Gastroesophageal sphincter (tissue), 4 donors: Measurements from ENCODE around the gene TBC1D14. TPM values are rescaled to one million over a fixed set of nuclear protein-coding genes. Genes with fewer than 3 reads are reported as not detected.
A peak's percentile ranks its signal among the peaks of the same experiment; 100 is the strongest.

Source experiments
- ATAC-seq: fragments of 150-250 bp; one replicate; pipeline ENCODE4 v1.9.1; 2016; ENCODE audit warnings: mild to moderate bottlenecking, moderate library complexity
- H3K27ac ChIP-seq, 4 donors: fragments of 200-600 bp; sonication (generic) in 3 of 4; 1 replicate in 3 of 4; 2 replicates in 1 of 4; pipeline ENCODE4 v1.5.1; 2016 to 2019
- H3K27me3 ChIP-seq: fragments of 200-600 bp; sonication (generic); one replicate; pipeline ENCODE4 v1.5.1; 2019
- H3K36me3 ChIP-seq, 2 donors: fragments of 200-600 bp; sonication (generic); one replicate each; pipeline ENCODE4 v1.5.1; 2019; ENCODE audit warnings: control low read depth in 1 of 2
- H3K4me1 ChIP-seq, 3 donors: fragments of 200-600 bp; sonication (generic); 1 replicate in 2 of 3; 2 replicates in 1 of 3; pipeline ENCODE4 v1.5.1; 2016 to 2019; ENCODE audit warnings: control low read depth in 2 of 3
- H3K4me3 ChIP-seq, 2 donors: fragments of 200-600 bp; sonication (generic); one replicate each; pipeline ENCODE4 v1.5.1; 2019; ENCODE audit warnings: mild to moderate bottlenecking in 1 of 2, moderate library complexity in 1 of 2
- H3K9me3 ChIP-seq, 3 donors: fragments of 200-600 bp; sonication (generic); one replicate each; pipeline ENCODE4 v1.5.1; 2017 to 2019; ENCODE audit warnings: control low read depth in 2 of 3
- CTCF ChIP-seq, 4 experiments: fragments of 200-600 bp in 2 of 4; fragments of 450-650 bp in 2 of 4; sonication (generic) in 1 of 4; IDR thresholded peaks; one replicate each; pipeline ENCODE4 v1.5.1; 2017 to 2019; ENCODE audit warnings: antibody characterized with exemption in 4 of 4, mild to moderate bottlenecking in 2 of 4, moderate library complexity in 2 of 4
- EP300 ChIP-seq: sonication (generic); formaldehyde crosslinking; IDR thresholded peaks from one replicate; pipeline ENCODE4 v1.6.1; 2017; ENCODE audit warnings: antibody characterized with exemption, mild to moderate bottlenecking
- POLR2A ChIP-seq, 2 donors: fragments of 450-650 bp; IDR thresholded peaks; one replicate each; pipeline ENCODE4 v1.6.1; 2017; ENCODE audit warnings: antibody characterized with exemption in 2 of 2, mild to moderate bottlenecking in 2 of 2, moderate library complexity in 1 of 2
- POLR2AphosphoS5 ChIP-seq: sonication (generic); formaldehyde crosslinking; IDR thresholded peaks from one replicate; pipeline ENCODE4 v1.6.1; 2017; ENCODE audit warnings: antibody characterized with exemption
- WGBS, 2 donors: methylation state at CpG; one replicate each; pipeline ENCODE4 v1.1.5; 2018; ENCODE audit warnings: low coverage in 1 of 2; 5-methylcytosine and 5-hydroxymethylcytosine counted together
- total RNA-seq, 4 donors: library from RNA; depleted of rRNA; stranded (reverse); fragments of >200 nt; gene quantifications; one replicate each; pipeline ENCODE4 v1.1.0, GENCODE V29; 2016

TBC1D14 gene
- total RNA-seq, 4 donors from 2014 or later: 42.5 to 54.2 (median 45.0) TPM

GRCh38 chr4:6941796-6942195, 32.2 kb downstream of the TBC1D14 start:
- Histone ChIP-seq H3K36me3 (peaks cover 0 to 14% of the 10 kb centered on the region in 2 donors), H3K27me3 (no peaks in the 10 kb centered on the region), H3K4me3 (no peak overlapping the region), H3K4me1 (peaks cover 0 to 43% (median 13%) of the 10 kb centered on the region in 3 donors), H3K9me3 (no peaks in the 10 kb centered on the region), H3K27ac (peak overlapping the region in 3 of 4 donors; percentile 29 to 74 (median 70))
- TF ChIP-seq POLR2A (IDR thresholded peaks at IDR 0.05): no peak
- ATAC-seq: no peak
- 33 to 51% methylated on average over 1 to 4 of the region's 4 CpGs for WGBS, 2 donors

- peak; percentile 81 for ATAC-seq
- Histone ChIP-seq H3K36me3 (peaks cover 0 to 14% of the 10 kb centered on the region in 2 donors), H3K27me3 (no peaks in the 10 kb centered on the region), H3K9me3 (no peaks in the 10 kb centered on the region), H3K4me1 (peaks cover 0 to 43% (median 13%) of the 10 kb centered on the region in 3 donors), H3K27ac (peak overlapping the region; percentile 17 to 74 (median 69)), H3K4me3 (no peak overlapping the region)
- WGBS, 2 donors: 10 to 39% methylated on average over 3 to 4 of the region's 7 CpGs
- TF ChIP-seq POLR2AphosphoS5 (peak; percentile 70), CTCF (IDR thresholded peaks at IDR 0.05) (no peak), EP300 (no peak)
These were observed 32.7 kb downstream of the TBC1D14 start for GRCh38 chr4:6942238-6942800.

- no peak for ATAC-seq
- Histone ChIP-seq H3K4me1 (peaks cover 0 to 43% (median 13%) of the 10 kb centered on the region in 3 donors), H3K9me3 (no peaks in the 10 kb centered on the region), H3K4me3 (no peak overlapping the region), H3K27me3 (no peaks in the 10 kb centered on the region), H3K27ac (peak overlapping the region in 3 of 4 donors; percentile 68 to 74 (median 70)), H3K36me3 (peaks cover 0 to 14% of the 10 kb centered on the region in 2 donors)
- WGBS, 2 donors: 68 to 89% methylated on average over 8 to 13 of the region's 19 CpGs
- no peak for TF ChIP-seq POLR2A (IDR thresholded peaks at IDR 0.05)
- no peak for TF ChIP-seq CTCF (IDR thresholded peaks at IDR 0.05)
- TF ChIP-seq POLR2AphosphoS5: no peak
- TF ChIP-seq EP300: no peak
These were observed 33.6 kb downstream of the TBC1D14 start for GRCh38 chr4:6943012-6943884.

- ATAC-seq: no peak
- Histone ChIP-seq H3K27ac (no peak overlapping the region), H3K4me3 (no peak overlapping the region), H3K4me1 (peaks cover 0 to 43% (median 13%) of the 10 kb centered on the region in 3 donors), H3K36me3 (peaks cover 0 to 11% of the 10 kb centered on the region in 2 donors), H3K9me3 (no peaks in the 10 kb centered on the region), H3K27me3 (no peaks in the 10 kb centered on the region)
- 68 to 90% methylated on average over 3 to 16 of the region's 16 CpGs for WGBS, 2 donors
- TF ChIP-seq EP300: no peak
- TF ChIP-seq POLR2AphosphoS5: no peak
- TF ChIP-seq POLR2A (IDR thresholded peaks at IDR 0.05): no peak
- no peak for TF ChIP-seq CTCF (IDR thresholded peaks at IDR 0.05)
These were observed 34.2 kb downstream of the TBC1D14 start for GRCh38 chr4:6943885-6944225.

GRCh38 chr4:6944301-6945051, 34.9 kb downstream of the TBC1D14 start:
- Histone ChIP-seq H3K27ac (no peak overlapping the region), H3K4me1 (peaks cover 0 to 40% (median 13%) of the 10 kb centered on the region in 3 donors), H3K4me3 (no peak overlapping the region), H3K27me3 (no peaks in the 10 kb centered on the region), H3K9me3 (no peaks in the 10 kb centered on the region), H3K36me3 (peaks cover 0 to 6% of the 10 kb centered on the region in 2 donors)
- no peak for TF ChIP-seq CTCF (IDR thresholded peaks at IDR 0.05)
- no peak for TF ChIP-seq POLR2AphosphoS5
- TF ChIP-seq POLR2A (IDR thresholded peaks at IDR 0.05): no peak
- TF ChIP-seq EP300: no peak
- 69 to 79% methylated on average over 7 to 12 of the region's 20 CpGs for WGBS, 2 donors
- no peak for ATAC-seq
